HL-60 (cell line): Measurements from ENCODE around the gene GOT1.

Experiments used
- GABPA ChIP-seq: IDR thresholded peaks from 2 replicates; pipeline ENCODE4 v1.6.1; 2012; ENCODE audit warnings: low read depth
- POLR2AphosphoS5 ChIP-seq: IDR thresholded peaks from 2 replicates; pipeline ENCODE4 v1.6.1; 2012; ENCODE audit warnings: low read depth
- TF ChIP-seq, protein P1 (sequence below): IDR thresholded peaks from one replicate; pipeline ENCODE4 v1.5.1; 2011; ENCODE audit warnings: low read length, control low read depth, inconsistent platforms; ENCODE audit not compliant: insufficient read depth

DNA sequence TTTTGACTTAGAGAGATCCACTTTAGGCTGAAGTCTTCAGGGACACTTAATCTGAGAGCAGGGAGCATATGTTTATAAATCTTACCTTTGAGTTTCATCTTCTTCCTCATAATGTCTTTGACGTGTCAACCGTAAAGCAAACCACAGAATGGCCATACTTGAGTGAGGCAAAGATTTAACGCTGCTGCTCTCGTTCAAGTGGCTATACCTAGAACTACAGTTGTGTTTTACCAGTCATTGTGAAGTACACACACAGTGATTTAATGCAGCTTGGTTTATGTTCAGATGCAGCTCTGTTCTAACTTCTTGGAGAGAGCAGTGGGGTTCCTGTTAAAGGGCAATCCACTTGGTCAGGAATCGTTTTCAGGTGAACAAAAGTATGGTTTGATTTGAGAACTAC lies 39.9 kb upstream of the GOT1 start:
- TF ChIP-seq, protein P1, sequence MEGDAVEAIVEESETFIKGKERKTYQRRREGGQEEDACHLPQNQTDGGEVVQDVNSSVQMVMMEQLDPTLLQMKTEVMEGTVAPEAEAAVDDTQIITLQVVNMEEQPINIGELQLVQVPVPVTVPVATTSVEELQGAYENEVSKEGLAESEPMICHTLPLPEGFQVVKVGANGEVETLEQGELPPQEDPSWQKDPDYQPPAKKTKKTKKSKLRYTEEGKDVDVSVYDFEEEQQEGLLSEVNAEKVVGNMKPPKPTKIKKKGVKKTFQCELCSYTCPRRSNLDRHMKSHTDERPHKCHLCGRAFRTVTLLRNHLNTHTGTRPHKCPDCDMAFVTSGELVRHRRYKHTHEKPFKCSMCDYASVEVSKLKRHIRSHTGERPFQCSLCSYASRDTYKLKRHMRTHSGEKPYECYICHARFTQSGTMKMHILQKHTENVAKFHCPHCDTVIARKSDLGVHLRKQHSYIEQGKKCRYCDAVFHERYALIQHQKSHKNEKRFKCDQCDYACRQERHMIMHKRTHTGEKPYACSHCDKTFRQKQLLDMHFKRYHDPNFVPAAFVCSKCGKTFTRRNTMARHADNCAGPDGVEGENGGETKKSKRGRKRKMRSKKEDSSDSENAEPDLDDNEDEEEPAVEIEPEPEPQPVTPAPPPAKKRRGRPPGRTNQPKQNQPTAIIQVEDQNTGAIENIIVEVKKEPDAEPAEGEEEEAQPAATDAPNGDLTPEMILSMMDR = no peak
- no peak for TF ChIP-seq POLR2AphosphoS5
- no peak for TF ChIP-seq GABPA
